GM18870 (cell line): ENCODE measurements around the gene JUN.

ENCODE experiments used
- ATAC-seq: cut with Tn5 transposase; IDR thresholded peaks from one replicate; pipeline ENCODE4 v1.9.1; 2021; ENCODE audit warnings: moderate library complexity; ENCODE audit not compliant: unreplicated experiment

Gene JUN

DNA sequence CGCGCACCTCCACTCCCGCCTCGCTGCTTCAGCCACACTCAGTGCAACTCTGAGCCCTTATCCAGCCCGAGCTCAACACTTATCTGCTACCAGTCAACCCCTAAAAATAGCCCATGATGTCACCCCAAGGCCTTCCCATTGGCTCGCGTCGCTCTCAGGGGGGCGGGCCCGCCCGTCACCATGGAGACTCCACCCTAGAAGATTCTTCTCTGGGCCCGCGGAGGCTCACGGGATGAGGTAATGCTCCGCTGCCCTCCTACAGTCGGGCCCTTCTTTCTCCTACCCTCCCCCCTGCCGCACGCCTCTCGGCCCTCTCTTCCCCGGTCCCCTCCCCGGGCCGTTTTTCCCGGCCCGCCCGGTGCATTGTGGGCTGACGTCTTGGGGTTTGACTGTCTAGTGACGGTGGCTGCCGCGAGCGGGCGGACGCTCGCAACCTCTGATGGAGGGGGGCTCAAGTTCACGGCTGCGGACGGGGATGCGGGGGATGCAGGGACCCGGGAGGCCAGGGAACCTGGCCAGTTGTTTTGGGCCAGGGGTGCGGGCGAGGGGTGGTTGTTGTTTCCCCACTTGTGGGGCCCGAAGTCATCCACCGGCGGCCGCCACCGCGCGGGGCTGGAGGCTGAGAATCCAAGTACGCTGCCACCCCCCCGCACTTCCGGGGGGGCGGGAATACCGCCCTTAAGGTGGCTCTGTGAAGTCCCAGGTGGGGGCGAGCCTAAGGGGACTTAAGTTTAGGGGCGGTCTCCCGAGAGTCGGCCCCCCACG, at the start of gene JUN:
JUN (minus strand) TSS at position 55 of the 765 bp plus-strand sequence. CDS start 977 bp downstream, outside the sequence.
- ATAC-seq = peak; percentile 89

DNA sequence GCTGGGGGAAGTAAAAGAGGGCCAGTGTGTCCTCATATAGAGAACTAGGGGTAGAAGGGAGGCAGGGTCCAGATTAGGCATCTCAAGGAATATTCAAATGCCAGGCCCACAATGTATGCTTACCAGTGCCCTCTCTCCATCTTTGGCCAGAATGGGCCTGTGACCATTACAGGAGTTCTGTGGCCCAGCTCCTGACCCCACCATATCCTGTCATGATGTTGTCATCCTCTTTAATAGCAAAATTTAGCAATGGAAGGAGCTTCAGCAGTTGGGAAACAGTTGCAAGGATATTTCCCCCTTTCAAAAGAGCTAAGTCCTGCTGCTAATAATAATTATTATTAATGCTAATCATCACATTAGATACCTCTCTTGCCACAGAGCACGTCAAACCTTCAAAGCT, 49.3 kb upstream of the JUN start:
- ATAC-seq = no peak

DNA sequence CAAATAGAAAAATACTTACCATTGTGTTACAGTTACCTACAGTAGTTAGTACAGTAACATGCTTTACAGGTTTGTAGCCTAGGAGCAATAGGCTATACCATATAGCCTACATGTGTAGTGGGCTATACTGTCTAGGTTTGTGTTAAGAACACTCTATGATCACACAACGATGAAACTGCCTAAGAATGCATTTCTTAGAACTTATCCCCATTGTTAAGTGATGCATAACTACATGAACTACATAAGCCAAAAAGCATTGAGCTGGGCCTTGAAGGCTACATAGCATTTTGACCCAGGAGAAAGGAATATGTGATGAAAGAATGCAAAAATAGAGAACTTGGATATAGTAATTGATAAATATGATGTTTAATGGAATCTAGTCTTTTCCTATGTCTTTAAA, 46.4 kb upstream of the JUN start:
- ATAC-seq = no peak

DNA sequence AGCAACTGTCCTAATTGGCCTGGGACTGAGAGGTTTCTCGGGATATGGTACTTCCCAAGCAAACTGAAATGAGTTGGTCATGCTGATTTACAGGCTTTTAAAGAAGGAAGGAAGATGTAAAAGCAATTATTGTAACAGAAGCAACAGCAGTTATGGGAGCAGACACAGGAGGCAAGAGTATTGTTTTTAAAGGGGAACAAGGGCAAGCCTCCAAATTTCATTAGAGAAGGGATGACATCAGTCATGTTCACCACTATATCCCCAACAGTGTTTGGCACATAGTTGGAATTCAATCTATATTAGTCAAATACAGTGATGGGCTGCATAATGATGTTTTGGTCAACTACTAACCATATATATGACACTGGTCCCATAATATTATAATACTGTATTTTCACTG, 46.0 kb upstream of the JUN start:
- ATAC-seq = no peak

DNA sequence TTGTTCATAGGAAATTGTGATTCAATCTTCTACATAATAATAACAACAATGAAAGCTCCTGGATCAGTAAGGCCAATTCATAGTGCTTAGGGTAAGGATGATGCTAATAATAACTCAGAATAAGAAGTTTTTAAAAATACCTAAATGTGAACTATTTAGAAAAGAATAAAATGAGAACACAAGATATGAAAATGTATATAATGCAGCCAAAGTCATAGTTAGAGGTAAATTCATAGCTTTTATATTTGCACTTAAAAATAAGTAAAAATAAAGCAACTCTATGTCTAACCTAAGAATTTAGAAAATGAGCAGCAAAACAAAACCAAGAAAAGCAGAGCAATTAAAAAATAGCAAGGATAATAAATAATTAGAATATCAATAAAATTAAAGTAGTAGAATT, 43.5 kb upstream of the JUN start:
- no peak for ATAC-seq

DNA sequence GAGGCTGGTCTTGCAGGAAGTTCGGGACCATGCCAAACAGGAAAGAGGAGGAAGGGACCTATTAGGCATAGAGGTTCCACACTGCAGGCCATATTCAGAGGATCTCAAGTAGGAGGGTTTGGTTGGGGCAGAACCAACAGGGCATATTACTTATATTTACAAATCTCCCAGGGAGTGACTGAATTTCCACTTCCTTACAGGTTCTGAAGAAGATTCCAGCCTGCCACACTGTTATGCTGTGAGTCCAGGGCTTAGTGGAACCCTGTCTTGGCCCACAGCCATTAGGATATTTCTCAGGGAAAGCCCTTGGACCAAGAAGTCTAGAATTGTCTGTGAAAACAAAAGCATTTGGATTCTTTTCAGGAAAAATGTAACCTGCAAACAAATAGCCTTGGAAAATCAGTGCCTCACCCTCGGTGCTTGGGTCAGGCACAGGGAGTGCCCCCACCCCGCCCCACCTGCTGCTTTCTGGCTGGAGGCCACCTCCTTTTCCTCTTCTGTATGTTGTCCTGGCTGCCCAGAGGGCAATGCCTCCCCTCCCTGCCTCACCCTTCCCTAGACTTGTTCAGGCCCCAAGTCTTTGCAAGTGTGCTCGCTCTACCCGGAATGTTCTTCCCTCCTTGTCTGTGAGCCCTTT, 41.0 kb upstream of the JUN start:
- ATAC-seq = no peak

DNA sequence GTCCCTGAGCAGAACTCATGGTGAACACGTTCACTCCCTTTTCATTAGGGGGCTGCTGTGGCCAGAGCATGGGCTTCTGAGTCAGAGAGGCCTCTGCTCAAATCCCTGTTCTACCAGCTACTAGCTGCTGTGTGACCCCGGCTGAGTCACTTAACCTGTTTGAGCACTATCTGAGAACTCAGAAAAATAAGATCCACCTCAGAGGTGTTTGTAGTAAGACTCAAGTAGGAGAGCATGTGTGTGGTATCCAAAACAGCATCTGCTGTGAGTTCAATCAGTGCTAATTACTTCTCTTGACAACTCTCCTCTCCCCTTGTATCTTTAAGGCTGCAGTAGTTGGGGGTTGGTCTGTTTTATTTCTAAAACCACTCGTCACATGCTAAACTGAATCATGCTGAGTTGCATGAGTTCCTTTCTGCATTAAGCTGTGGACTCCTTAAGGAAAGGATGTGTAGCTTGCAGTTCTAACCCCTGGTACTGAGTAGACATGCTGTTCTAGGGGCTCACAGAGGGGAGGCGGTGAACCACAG, 39.7 kb upstream of the JUN start:
- ATAC-seq = no peak

DNA sequence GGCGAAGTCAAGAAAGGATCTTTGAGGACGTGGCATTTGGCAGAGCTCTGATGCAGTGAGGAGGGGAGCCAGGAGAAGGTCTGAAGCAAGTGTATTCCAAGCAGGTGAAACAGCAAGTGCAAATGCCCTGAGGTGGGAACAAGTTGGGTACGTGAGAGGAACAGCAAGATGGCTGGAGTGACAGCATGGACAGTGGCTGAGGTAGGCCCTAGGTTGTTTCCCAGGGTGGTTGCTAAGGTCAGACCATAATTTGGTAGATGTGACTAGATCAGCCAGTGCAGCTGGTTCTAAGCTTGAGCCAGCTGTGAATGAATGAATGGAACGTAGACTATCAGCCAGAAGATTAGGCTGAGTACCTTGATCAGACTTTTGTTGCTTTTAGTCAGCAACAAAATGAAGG, 37.5 kb upstream of the JUN start:
- no peak for ATAC-seq

DNA sequence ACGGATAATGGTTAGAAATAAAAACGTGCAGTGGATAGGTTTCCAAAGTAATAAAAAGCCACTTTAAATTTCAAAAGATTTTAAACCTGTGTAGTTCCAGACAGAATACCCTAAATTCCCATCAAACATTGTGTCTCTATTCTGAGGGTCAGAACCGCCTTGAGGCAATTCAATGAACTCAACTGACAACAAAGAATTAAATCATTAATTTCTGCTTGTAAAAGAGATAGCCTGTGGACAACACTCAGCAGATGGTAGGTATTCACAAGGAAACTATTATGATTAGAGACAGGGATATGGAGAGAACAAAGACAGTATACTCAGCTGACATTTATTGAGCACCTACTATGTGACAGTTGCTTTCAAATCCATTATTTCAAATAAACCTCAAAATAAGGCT, 35.1 kb upstream of the JUN start:
- ATAC-seq = no peak

DNA sequence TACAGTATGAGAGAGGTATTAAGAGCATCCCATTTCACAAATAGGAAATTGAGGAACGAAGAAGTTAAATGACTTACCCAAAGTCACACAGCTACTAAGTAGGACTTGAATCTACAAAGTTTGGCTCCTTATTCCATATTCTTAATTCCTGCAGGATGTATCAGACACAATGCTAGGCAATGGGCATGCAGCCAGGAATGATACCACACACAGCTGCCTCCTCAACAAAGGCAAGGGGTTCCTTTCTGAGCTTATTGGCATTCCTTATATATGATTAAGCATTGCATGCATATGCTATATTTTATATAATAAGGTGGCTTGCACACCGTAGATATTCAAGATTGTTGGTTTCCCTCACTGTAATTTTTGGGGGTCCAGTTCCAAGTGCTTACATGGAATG, 34.2 kb upstream of the JUN start:
- ATAC-seq = no peak

DNA sequence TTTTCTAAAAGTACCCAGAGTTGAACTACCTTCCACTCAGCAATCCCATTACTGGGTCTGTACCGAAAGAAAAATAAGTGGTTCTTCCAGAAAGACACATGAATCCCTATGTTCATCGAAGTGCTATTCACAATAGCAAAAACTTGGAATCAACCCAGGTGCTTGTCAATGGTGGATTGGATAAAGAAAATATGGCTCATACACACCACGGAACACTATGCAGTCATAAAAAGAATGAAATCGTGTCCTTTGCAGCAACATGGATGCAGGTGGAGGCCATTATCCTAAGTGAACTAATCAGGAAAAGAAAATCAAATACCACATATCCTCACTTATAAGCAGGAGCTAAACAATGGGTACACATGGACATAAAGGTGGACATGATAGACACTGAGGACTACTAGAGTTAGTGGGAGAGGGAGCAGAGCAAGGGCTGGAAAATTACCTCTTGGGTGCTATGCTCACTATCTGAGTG, 32.9 kb upstream of the JUN start:
- ATAC-seq = no peak

DNA sequence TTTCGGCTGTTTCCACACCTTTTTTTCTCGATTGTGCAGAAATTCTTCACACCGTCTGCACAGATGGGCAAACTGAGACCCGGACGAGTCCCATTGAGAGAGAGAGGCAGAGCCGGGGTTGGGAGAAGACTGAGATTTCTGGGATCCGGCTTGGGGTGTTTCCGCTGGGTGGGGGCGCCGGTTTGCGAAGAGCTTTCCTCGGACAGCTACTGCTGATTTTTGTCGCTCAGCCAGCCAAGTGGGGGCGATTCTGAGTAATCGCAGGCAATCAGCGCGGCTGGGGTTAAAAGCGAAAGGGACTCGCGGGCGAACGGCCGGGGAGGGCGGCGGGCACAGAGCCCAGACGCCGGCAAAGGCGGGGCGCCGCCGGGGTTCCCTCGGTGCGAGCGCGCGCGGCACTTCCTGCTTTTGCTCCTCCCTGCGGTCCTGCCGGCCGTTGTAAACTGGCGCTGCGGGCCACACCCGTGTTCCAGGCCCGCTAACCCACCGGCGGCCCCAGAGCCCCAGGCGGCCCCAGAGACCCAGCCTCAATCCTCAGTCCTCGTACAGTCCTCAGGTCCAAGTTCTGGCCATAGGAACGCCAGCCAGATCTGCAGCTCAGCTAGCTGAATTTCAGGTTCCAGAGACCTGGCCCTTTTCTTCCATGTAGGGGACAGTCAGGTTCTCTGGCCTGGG, 32.4 kb upstream of the JUN start:
- peak; percentile 56 for ATAC-seq

DNA sequence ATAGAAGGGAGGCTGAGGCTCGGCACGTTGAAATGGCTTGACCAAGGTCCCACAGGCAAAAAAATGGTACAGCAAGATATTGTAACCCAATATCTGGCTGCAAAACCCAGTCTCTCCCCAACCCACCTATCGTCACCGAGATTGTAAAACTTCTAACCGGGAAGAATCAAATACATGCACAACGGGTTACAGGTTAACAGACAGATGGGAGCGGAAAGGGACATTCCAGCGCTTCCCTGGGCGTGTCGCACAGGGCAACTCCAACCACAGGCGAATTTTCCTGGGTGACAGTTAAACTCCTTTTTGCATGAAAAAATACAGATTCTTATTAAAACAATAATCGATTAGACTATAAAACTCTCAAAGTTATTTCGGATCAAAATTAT, 31.8 kb upstream of the JUN start:
- ATAC-seq = no peak

DNA sequence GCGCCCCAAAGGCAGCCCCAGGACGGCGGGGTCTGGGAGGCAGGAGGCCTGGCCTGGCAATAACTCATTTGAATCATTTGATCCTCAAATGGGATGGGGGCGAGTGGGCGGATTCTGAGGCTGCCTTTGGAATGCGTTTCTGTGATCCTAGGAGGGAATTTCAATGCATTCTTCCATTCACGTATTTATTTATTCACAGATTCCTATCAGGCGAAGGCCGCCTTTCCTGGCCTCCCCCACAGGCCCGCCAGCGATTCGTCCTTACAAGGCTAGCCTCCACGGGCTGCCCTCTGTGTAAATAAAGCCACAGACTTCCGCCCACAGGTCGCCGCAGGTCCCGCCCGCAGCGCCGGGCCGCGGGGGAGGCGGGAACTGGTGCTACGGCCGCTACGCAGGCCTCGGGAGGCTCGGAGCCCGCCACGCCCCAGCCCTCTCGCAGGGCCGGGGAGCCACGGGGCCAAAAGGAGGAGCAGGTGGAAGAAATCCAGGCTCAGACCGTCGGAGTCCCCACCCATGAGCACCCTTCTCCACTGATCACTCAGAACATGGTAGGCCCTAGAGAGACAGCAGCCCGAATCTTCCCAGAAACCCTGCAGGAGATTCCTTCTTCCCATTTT, 31.3 kb upstream of the JUN start:
- ATAC-seq = peak; percentile 49

DNA sequence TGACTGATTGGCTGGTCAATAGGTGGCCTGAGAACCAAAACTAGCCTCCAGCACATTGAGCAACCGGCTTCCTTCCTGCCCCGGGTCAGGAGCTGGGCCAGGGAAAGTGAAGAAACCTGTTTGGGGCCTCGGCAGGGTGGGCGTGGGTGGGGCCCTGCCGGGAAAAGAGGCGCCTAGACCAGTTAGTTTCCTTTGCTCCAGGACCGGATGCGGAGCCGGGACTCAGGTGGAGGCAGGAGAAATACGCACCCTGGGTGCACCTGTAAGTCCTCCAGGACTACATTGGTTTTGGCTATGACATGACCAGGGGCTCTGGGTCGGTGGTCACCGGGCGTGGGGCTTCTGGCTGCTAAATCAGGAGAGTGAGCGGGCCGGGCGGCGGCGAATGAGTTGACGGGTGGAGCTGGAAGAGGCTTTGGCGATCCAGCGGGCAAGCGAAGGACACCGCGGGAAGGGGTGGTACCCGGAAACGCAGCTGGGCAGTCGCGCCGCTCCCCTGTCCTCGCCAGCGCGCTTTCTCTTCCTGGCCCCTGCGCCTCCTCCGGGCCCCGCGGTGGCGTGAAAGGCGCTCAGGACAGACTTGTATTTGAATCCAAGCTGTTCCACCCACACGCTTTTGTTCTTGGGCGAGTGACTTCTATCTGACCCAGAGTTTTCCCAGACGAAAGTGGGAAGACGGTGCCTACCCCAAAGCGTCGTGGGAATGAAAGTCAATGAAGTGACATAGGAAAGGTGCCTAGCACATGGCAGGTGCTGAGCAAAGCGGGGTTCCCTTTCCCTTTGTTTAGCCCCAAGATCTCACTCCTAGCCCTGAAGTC, 30.6 kb upstream of the JUN start:
- no peak for ATAC-seq

DNA sequence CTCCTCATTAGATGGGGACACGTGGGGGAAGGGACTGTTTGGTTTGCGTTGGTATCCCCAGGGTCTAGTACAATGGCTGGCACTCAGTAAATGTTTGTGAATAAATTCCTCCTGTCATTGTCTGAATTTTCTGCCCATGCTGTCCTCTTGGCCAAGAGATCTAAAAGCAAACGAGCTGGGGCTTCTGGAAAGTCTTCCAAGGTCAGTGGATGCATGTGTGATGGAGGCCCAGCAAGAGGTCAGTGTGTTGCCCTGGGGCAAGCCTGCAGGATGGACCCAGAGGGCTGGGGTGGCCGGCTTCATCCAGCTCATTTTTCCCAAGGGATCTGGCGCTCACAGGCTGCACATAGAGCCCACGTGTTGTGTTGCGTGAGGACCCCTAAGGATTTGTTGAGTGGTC, 30.0 kb upstream of the JUN start:
- ATAC-seq = no peak

DNA sequence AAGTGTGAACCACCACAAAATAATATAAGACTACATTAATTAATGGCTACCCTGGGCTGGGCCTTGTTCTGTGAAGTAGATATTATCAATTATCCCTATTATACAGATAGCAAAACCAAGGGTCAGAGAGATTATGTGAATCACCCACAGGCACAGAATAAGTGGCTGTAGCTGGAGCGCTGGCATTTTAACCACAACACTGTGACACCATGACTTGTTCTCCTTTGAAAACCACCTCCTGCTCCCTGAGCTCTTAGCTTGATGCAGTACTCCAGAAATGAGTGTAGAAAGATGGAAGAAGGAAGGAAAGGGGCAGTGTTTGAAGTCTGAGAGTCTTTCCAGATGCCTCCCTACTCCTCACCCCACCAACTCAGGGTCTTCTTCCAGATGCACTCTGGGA, 29.5 kb upstream of the JUN start:
- ATAC-seq = no peak

DNA sequence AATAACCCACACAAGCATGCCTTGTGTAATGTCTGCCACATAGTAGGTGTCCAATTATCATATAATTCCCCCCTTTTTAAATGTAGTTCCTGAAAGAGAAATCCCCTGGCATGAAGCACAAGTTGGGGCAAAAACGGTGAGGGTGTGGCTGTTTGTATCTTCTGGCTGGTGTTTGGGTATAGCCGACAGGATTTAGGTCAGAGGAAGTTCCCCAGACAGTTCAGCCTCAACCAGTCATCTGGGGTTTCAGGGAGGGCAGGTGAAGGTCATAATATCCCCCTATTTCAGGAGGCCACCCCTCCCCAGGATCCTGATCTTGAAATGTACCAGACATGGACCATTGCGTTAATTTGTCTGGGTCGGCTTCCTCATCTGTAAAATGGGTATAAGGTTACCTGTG, 29.1 kb upstream of the JUN start:
- no peak for ATAC-seq

DNA sequence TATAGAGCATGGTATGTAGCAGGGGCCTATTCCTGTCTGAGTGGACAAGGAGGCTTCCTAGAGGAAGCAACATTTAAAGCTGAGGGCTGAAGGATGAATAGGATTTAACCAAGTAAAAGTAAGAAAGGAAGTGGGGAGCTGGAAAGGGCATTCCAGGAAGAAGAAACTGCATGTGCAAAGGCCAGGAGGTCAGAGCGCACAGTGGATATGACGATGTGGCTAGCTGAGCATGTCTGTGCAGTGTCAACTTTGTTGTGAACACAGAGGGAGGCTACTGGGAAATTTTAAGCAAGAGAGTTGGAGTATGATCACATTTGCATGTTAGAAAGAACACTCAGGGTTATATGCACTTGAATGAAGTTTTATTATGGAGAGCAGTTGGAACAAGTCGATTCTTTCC, 28.6 kb upstream of the JUN start:
- no peak for ATAC-seq

DNA sequence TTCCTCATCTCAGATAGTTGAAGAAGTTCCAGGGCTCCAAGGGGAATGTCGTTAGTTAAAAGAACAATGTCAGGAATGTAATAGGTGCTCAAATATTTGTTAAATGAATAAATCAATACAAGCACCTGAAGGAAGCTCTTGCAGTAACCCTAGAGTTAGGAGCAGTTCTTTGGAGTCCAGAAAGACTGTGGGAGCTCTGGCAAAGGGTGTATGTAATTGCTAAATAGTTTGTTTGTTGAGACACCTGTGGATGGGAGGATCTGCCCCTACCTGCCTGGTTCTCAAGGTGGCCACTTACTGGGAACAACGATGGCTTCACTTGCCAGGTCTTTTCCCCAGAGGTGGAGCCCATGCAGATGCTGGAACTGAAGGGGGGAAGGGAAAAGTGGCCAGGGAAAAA, 27.5 kb upstream of the JUN start:
- no peak for ATAC-seq
